Peyer's patch (tissue), 4 donors: ENCODE results near the gene THBS1. TPM values are rescaled to one million over a fixed set of nuclear protein-coding genes. Genes with fewer than 3 reads are reported as not detected.
A peak's percentile ranks its signal among the peaks of the same experiment; 100 is the strongest.

Source experiments
- DNase-seq, 3 donors: peaks; one replicate each; pipeline ENCODE4 v3.0.0-alpha.2; 2017 to 2019
- H3K27ac ChIP-seq, 4 donors: fragments of 200-600 bp; sonication (generic); one replicate each; pipeline ENCODE4 v1.5.1; 2016 to 2019
- H3K27me3 ChIP-seq, 2 donors: fragments of 200-600 bp; sonication (generic); one replicate each; pipeline ENCODE4 v1.5.1; 2019
- H3K36me3 ChIP-seq, 3 donors: fragments of 200-600 bp; sonication (generic); one replicate each; pipeline ENCODE4 v1.5.1; 2016 to 2019
- H3K4me1 ChIP-seq, 4 donors: fragments of 200-600 bp; sonication (generic); one replicate each; pipeline ENCODE4 v1.5.1; 2016 to 2019
- H3K4me3 ChIP-seq, 4 donors: fragments of 200-600 bp; sonication (generic); 1 replicate in 3 of 4; 2 replicates in 1 of 4; pipeline ENCODE4 v1.5.1; 2016 to 2019; ENCODE audit warnings: mild to moderate bottlenecking in 1 of 4
- H3K9me3 ChIP-seq, 4 donors: fragments of 200-600 bp; sonication (generic); one replicate each; pipeline ENCODE4 v1.5.1; 2016 to 2019; ENCODE audit warnings: mild to moderate bottlenecking in 1 of 4
- POLR2A ChIP-seq, 2 donors: fragments of 450-650 bp; IDR thresholded peaks; one replicate each; pipeline ENCODE4 v1.5.1; 2017; ENCODE audit warnings: antibody characterized with exemption in 2 of 2, mild to moderate bottlenecking in 2 of 2, moderate library complexity in 2 of 2
- total RNA-seq, 4 donors: library from RNA; depleted of rRNA; stranded (reverse); fragments of >200 nt; gene quantifications; one replicate each; pipeline ENCODE4 v1.1.0, GENCODE V29; 2016
- TF ChIP-seq, protein P1 (sequence below), 6 experiments: fragments of 450-650 bp in 4 of 6; fragments of 200-600 bp in 2 of 6; sonication (generic) in 1 of 6; IDR thresholded peaks; one replicate each; pipeline ENCODE4 v1.5.1; 2017 to 2019; ENCODE audit warnings: antibody characterized with exemption in 6 of 6, mild to moderate bottlenecking in 3 of 6, moderate library complexity in 1 of 6

Gene THBS1
- total RNA-seq, 4 donors from 2014 or later: 68.7 to 784 (median 139) TPM

DNA sequence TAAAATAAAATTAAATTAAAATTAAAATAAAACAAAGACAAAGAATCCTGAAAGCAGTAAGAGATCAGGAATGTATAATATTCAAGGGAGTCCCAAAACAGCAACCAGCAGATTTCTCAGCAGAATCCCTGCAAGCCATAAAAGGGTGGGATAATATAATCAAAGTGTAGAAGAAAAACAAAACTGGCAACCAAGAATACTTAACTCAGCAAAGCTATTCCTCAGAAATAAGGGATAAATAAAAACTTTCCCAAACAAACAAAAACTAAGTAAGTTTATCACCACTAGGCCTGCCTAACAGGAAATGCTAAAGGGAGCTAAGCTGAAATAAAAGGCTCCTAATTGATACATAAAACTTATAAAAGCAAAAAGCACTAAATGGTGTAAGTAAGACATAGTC lies 29.8 kb downstream of the THBS1 start:
- Histone ChIP-seq H3K9me3 (peaks cover 0 to 19% (median 0%) of the 10 kb centered on the region in 4 donors), H3K27me3 (no peaks in the 10 kb centered on the region), H3K4me3 (no peak overlapping the region), H3K4me1 (no peaks in the 10 kb centered on the region), H3K36me3 (no peaks in the 10 kb centered on the region), H3K27ac (no peak overlapping the region)
- no peak for TF ChIP-seq POLR2A (IDR thresholded peaks at IDR 0.05)
- TF ChIP-seq, protein P1, sequence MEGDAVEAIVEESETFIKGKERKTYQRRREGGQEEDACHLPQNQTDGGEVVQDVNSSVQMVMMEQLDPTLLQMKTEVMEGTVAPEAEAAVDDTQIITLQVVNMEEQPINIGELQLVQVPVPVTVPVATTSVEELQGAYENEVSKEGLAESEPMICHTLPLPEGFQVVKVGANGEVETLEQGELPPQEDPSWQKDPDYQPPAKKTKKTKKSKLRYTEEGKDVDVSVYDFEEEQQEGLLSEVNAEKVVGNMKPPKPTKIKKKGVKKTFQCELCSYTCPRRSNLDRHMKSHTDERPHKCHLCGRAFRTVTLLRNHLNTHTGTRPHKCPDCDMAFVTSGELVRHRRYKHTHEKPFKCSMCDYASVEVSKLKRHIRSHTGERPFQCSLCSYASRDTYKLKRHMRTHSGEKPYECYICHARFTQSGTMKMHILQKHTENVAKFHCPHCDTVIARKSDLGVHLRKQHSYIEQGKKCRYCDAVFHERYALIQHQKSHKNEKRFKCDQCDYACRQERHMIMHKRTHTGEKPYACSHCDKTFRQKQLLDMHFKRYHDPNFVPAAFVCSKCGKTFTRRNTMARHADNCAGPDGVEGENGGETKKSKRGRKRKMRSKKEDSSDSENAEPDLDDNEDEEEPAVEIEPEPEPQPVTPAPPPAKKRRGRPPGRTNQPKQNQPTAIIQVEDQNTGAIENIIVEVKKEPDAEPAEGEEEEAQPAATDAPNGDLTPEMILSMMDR (IDR thresholded peaks at IDR 0.05): no peak
- DNase-seq: no peak

DNA sequence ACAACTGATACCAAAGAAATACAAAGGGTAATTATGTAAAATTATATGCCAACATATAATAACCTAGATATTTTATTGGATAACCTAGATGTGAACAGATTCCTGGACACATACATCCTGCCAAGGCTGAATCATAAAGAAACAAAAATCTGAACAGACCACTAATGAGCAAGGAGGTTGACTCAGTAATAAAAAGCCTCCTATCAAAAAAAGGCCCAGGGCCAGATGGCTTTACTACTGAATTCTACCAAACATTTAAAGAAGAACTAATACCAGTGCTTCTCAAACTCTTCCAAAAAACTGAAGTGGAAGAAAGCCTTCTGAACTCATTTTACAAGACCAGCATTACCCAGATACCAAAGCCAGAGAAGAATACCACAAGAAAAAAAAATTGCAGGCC lies 32.4 kb downstream of the THBS1 start:
- H3K4me3 ChIP-seq: no peak overlapping the region
- peaks cover 0 to 19% (median 0%) of the 10 kb centered on the region in 4 donors for H3K9me3 ChIP-seq
- H3K4me1 ChIP-seq: no peaks in the 10 kb centered on the region
- no peak for TF ChIP-seq POLR2A (IDR thresholded peaks at IDR 0.05)
- no peaks in the 10 kb centered on the region for H3K27me3 ChIP-seq
- H3K36me3 ChIP-seq: no peaks in the 10 kb centered on the region
- DNase-seq: no peak
- H3K27ac ChIP-seq: no peak overlapping the region

DNA sequence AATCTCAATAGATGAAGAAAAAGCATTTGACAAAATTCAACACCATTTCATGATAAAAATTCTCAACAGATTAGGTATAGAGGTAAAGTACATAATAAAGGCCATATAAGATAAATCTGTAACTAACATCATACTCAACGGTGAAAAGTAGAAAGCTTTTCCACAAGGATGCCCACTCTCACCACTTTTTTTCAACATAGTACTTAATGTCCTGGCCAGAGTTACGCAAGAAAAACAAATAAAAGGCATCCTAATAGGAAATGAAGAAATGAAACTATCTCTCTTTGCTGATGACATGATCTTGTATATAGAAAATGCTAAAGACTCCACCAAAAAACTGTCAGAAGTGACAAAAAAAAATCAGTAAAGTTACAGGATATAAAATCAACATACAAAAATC lies 33.0 kb downstream of the THBS1 start:
- Histone ChIP-seq H3K4me1 (no peaks in the 10 kb centered on the region), H3K36me3 (no peaks in the 10 kb centered on the region), H3K27ac (no peak overlapping the region), H3K9me3 (peaks cover 0 to 19% (median 0%) of the 10 kb centered on the region in 4 donors), H3K27me3 (no peaks in the 10 kb centered on the region), H3K4me3 (no peak overlapping the region)
- no peak for DNase-seq
- TF ChIP-seq, protein P1 (IDR thresholded peaks at IDR 0.05): no peak
- TF ChIP-seq POLR2A (IDR thresholded peaks at IDR 0.05): no peak

DNA sequence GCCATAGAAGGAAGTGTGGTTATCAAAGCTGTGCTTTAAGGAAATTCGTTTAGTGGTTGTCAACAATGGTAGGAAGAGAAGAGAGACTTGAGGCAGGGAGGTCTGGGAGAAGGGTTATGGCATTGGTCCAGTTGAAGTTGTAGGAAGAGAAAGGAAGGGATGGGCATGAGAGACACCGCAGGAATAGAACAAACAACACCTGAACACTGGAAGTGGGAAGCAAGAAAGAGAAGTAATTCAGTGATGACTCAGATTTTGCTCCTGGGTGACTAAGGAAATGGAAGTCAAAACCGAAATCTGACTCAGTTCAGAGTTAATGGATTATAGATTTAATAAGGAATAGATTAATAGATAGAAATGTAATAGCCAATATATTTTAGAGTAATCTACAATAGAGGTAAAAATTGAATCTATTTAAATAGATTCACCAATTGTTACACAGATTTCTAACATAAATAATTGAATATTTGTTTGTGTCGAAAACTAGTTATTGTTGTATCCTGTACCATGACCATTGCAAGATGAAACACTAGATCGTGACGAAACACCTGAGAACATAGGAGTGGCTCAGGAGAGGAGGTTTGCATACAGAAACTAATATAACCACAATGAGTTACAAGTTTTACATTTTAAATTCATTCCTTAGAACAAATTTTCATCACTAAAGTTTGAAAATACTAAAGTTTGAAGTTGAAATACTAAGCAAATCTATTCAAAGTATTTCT lies 36.0 kb downstream of the THBS1 start:
- no peaks in the 10 kb centered on the region for H3K9me3 ChIP-seq
- no peak overlapping the region for H3K27ac ChIP-seq
- no peak overlapping the region for H3K4me3 ChIP-seq

DNA sequence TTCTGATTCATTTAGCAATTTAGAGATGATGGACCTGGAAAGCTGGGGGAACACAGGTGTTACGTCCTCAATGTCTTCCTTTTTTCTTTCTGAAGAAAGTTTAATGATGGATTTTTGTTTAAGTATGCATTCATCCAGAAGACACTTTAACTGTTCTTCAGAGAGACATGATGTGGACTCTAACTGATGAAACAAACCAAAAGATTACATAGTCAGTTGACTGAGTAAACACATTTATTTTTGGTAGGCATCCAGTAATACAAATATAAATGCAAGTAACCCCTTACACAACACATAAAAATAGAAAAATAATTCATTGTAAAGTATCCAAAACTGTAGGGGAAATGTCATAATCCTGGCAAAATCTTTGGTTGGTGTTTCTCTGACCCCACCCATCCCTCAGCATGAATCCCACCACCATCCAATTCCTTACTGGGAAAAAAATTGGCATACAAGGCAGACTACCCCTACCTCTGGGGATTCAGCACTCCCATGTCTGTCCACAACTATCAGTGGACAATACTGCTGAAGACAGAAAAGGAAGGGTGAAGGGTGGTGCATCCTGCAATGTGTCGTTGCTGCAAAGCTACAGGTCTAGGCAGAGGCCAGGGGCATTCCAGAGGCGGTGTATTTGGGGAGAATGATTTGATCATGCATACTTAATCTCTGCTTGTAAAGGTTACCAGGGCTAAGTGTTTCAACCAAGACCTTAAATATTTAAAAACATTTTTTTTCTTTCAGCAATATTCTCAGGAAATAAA lies 37.4 kb downstream of the THBS1 start:
- no peak overlapping the region for H3K27ac ChIP-seq
- no peaks in the 10 kb centered on the region for H3K9me3 ChIP-seq
- H3K4me1 ChIP-seq: peaks cover 0 to 17% (median 2%) of the 10 kb centered on the region in 4 donors
- no peaks in the 10 kb centered on the region for H3K27me3 ChIP-seq
- DNase-seq: no peak
- H3K4me3 ChIP-seq: no peak overlapping the region
- TF ChIP-seq, protein P1 (IDR thresholded peaks at IDR 0.05): no peak
- no peak for TF ChIP-seq POLR2A (IDR thresholded peaks at IDR 0.05)
- H3K36me3 ChIP-seq: no peaks in the 10 kb centered on the region

More for the DNA sequence above, 36.0 kb downstream of the THBS1 start:
- Histone ChIP-seq H3K36me3 (no peaks in the 10 kb centered on the region), H3K4me1 (peaks cover 0 to 6% (median 0%) of the 10 kb centered on the region in 4 donors), H3K27me3 (no peaks in the 10 kb centered on the region)
- TF ChIP-seq, protein P1 (IDR thresholded peaks at IDR 0.05): no peak
- TF ChIP-seq POLR2A (IDR thresholded peaks at IDR 0.05): no peak
- DNase-seq: no peak

DNA sequence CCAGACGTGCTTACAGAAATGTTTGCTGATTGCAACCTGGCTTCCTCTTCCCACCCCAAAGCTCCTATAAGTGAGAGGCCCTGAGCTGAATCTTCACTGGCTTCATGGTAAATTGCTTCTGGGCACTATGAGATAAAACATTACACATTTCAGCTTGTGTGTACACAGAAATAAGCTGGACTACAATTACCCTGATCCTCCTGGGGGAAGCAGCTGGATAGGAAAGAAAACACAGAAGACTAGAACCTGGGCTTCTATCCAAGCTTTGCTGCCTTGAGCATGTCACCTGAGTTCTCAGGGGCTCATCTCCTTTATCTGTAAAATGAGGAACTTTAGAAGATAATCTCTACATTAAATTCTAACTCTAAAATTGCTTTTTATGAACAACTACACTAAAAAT lies 40.3 kb downstream of the THBS1 start:
- Histone ChIP-seq H3K36me3 (no peaks in the 10 kb centered on the region), H3K27me3 (no peaks in the 10 kb centered on the region), H3K9me3 (no peaks in the 10 kb centered on the region), H3K4me3 (no peak overlapping the region), H3K4me1 (peaks cover 0 to 43% (median 9%) of the 10 kb centered on the region in 4 donors), H3K27ac (peak overlapping the region in 1 of 4 donors; percentile 17)
- TF ChIP-seq POLR2A (IDR thresholded peaks at IDR 0.05): no peak
- TF ChIP-seq, protein P1 (IDR thresholded peaks at IDR 0.05): no peak
- DNase-seq: no peak
